B cell (primary cell): Measurements from ENCODE around the gene RLBP1.

Experiments used
- EZH2 ChIP-seq: IDR thresholded peaks from 2 replicates; pipeline ENCODE4 v1.6.1; 2012; ENCODE audit warnings: borderline replicate concordance, low read depth, mild to moderate bottlenecking, moderate library complexity, low read length; ENCODE audit not compliant: insufficient read depth, poor library complexity, severe bottlenecking
- TF ChIP-seq, protein P1 (sequence below): fragments of 200-600 bp; IDR thresholded peaks from one replicate; pipeline ENCODE4 v1.8.0; 2022; ENCODE audit warnings: antibody characterized with exemption, mild to moderate bottlenecking

DNA sequence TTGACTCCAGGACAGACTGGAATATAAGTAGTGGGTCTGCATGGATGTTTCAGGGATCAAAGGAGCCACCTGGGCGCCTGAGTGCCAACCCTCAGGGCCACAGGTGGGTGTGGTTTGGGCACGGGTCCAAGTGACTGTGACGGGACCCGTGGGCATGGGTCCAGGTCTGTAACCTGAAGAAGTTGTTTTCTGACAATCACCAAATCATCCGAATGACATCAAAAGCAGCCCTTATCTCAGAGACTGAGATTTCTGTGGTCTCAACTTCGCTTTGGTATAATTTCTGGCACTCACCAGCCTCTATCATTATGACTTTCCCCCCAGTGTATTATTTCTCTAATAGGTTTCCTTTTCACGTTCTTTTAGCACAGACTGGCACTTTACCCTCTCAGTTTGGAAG is 24.4 kb downstream of the RLBP1 start:
- TF ChIP-seq, protein P1, sequence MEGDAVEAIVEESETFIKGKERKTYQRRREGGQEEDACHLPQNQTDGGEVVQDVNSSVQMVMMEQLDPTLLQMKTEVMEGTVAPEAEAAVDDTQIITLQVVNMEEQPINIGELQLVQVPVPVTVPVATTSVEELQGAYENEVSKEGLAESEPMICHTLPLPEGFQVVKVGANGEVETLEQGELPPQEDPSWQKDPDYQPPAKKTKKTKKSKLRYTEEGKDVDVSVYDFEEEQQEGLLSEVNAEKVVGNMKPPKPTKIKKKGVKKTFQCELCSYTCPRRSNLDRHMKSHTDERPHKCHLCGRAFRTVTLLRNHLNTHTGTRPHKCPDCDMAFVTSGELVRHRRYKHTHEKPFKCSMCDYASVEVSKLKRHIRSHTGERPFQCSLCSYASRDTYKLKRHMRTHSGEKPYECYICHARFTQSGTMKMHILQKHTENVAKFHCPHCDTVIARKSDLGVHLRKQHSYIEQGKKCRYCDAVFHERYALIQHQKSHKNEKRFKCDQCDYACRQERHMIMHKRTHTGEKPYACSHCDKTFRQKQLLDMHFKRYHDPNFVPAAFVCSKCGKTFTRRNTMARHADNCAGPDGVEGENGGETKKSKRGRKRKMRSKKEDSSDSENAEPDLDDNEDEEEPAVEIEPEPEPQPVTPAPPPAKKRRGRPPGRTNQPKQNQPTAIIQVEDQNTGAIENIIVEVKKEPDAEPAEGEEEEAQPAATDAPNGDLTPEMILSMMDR, result no peak
- TF ChIP-seq EZH2, result no peak
